Spleen (tissue), 11 donors: ENCODE measurements around the gene DEAF1. TPM values are rescaled to one million over a fixed set of nuclear protein-coding genes. Genes with fewer than 3 reads are reported as not detected.

Experiments used
- DNase-seq: peaks from one replicate; pipeline ENCODE4 v3.0.0-alpha.2; 2020
- H3K27ac ChIP-seq, 8 donors: fragments of 200-600 bp; sonication (generic) in 7 of 8; 1 replicate in 4 of 8; 2 replicates in 4 of 8; pipeline versions ENCODE4 v1.5.0 to v1.8.0; 2016 to 2021; ENCODE audit warnings: inconsistent platforms in 4 of 8, mild to moderate bottlenecking in 4 of 8, moderate library complexity in 1 of 8
- H3K27me3 ChIP-seq, 7 donors: fragments of 200-600 bp; sonication (generic) in 6 of 7; replicated peaks in 1 of 7; 1 replicate in 4 of 7; 2 replicates in 3 of 7; pipeline versions ENCODE4 v1.5.0 to v1.8.0; 2016 to 2021; ENCODE audit warnings: inconsistent platforms in 3 of 7, mild to moderate bottlenecking in 1 of 7
- H3K36me3 ChIP-seq, 6 donors: fragments of 200-600 bp; sonication (generic) in 5 of 6; 1 replicate in 4 of 6; 2 replicates in 2 of 6; pipeline versions ENCODE4 v1.5.0 to v1.8.0; 2016 to 2021; ENCODE audit warnings: inconsistent platforms in 2 of 6
- H3K4me1 ChIP-seq, 6 donors: fragments of 200-600 bp; sonication (generic) in 5 of 6; 1 replicate in 3 of 6; 2 replicates in 3 of 6; pipeline versions ENCODE4 v1.5.0 to v1.8.0; 2016 to 2021; ENCODE audit warnings: inconsistent platforms in 3 of 6
- H3K4me3 ChIP-seq, 8 donors: fragments of 200-600 bp; sonication (generic) in 7 of 8; 1 replicate in 4 of 8; 2 replicates in 4 of 8; pipeline versions ENCODE4 v1.5.0 to v1.8.0; 2016 to 2021; ENCODE audit warnings: inconsistent platforms in 4 of 8, mild to moderate bottlenecking in 4 of 8, moderate library complexity in 2 of 8
- H3K9me3 ChIP-seq, 8 donors: fragments of 200-600 bp; sonication (generic) in 7 of 8; 1 replicate in 4 of 8; 2 replicates in 4 of 8; pipeline versions ENCODE4 v1.5.0 to v1.8.0; 2016 to 2021; ENCODE audit warnings: inconsistent platforms in 4 of 8
- POLR2A ChIP-seq, 3 donors: fragments of 450-650 bp; IDR thresholded peaks; one replicate each; pipeline ENCODE4 v1.5.1; 2017; ENCODE audit warnings: antibody characterized with exemption in 3 of 3, mild to moderate bottlenecking in 1 of 3
- POLR2AphosphoS5 ChIP-seq, 3 donors: sonication (generic); formaldehyde crosslinking; IDR thresholded peaks; one replicate each; pipeline ENCODE4 v1.5.1; 2017; ENCODE audit warnings: antibody characterized with exemption in 3 of 3
- WGBS, 5 donors: extraction: QIAGEN DNeasy Blood & Tissue Kit in 3 of 5; methylation state at CpG; one replicate each; pipeline versions ENCODE4 v1.1.5 to v1.1.7; 2013 to 2018; 5-methylcytosine and 5-hydroxymethylcytosine counted together
- intact Hi-C: fragments of 100-400 bp; cut with DNase I; formaldehyde crosslinking; loops from one replicate; pipeline ENCODE4 v1.15.0; 2023; ENCODE audit warnings: low total_unique reads
- polyA plus RNA-seq, 3 donors: library from polyadenylated mRNA; stranded (reverse); fragments of 200-250 nt; gene quantifications; one replicate each; pipeline ENCODE4 v1.2.1, GENCODE V29; 2013
- total RNA-seq, 7 donors: library from RNA; depleted of rRNA in 3 of 7; stranded (reverse); fragments of >200 nt in 3 of 7; fragmentation: NEBNext Ultra II Directional in 4 of 7; extraction: Animal tissue kit (Norgen Biotek cat#: 25700) in 4 of 7; gene quantifications; one replicate each; pipeline versions ENCODE4 v1.1.0 to v1.2.1, GENCODE V29; 2016 to 2021
- TF ChIP-seq, protein P1 (sequence below), 11 experiments: fragments of 200-600 bp in 7 of 11; fragments of 450-650 bp in 4 of 11; sonication (generic) in 4 of 11; IDR thresholded peaks in 8 of 11; conservative IDR thresholded peaks in 3 of 11; 1 replicate in 7 of 11; 2 replicates in 4 of 11; pipeline versions ENCODE4 v1.4.0 to v1.8.0; 2016 to 2021; ENCODE audit warnings: antibody characterized with exemption in 11 of 11, inconsistent platforms in 4 of 11, mild to moderate bottlenecking in 1 of 11
- donor health status: healthy with polysubstance abuse.
- donor health status: DM: no; HTN: no; CAD: no; lungs with moderate emphysema.
- donor health status: DM: no; HTN: no; CAD: no.
- donor health status: Bipolar disorder and iron deficiency.
- donor health status: healthy.
- donor health status: DM: no; HTN: no; CAD: no.
- donor health status: DM: yes; HTN: yes; CAD: no.

Gene DEAF1
- total and polyA plus RNA-seq, 10 donors: 21.8 to 44.9 (median 30.1) TPM

DNA sequence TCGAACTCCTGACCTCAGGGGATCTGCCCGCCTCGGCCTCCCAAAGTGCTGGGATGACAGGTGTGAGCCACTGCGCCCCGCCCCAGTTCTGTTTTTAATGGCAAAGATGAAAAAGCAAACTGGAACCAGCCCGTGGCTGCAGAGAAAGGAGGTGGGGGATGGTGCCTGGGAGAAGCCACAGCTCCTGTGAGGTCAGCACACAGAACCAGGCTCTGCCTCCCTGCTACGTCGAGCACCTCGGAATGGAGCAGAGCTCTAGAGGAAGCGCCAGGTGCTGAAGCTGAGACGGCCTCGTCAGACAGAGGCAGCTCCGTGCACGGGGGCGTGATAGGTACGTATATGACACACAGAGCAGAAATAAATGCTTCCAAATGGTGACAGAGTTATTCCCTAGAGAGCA is 49.5 kb downstream of the DEAF1 start:
- Histone ChIP-seq H3K4me1 (peaks cover 0 to 18% (median 6%) of the 10 kb centered on the region in 6 donors), H3K36me3 (peaks cover 0 to 85% (median 15%) of the 10 kb centered on the region in 6 donors), H3K9me3 (no peaks in the 10 kb centered on the region), H3K27me3 (peaks cover 0 to 4% (median 0%) of the 10 kb centered on the region in 7 donors), H3K4me3 (no peak overlapping the region), H3K27ac (no peak overlapping the region)
- WGBS, 5 donors: 76 to 90% (median 79%) methylated on average over 16 of the region's 16 CpGs
- DNase-seq: no peak
- no peak for TF ChIP-seq POLR2A (IDR thresholded peaks at IDR 0.05)
- peak in 2 of 3 donors; percentile 12 to 19 for TF ChIP-seq POLR2AphosphoS5 (IDR thresholded peaks at IDR 0.05)
- TF ChIP-seq, protein P1, sequence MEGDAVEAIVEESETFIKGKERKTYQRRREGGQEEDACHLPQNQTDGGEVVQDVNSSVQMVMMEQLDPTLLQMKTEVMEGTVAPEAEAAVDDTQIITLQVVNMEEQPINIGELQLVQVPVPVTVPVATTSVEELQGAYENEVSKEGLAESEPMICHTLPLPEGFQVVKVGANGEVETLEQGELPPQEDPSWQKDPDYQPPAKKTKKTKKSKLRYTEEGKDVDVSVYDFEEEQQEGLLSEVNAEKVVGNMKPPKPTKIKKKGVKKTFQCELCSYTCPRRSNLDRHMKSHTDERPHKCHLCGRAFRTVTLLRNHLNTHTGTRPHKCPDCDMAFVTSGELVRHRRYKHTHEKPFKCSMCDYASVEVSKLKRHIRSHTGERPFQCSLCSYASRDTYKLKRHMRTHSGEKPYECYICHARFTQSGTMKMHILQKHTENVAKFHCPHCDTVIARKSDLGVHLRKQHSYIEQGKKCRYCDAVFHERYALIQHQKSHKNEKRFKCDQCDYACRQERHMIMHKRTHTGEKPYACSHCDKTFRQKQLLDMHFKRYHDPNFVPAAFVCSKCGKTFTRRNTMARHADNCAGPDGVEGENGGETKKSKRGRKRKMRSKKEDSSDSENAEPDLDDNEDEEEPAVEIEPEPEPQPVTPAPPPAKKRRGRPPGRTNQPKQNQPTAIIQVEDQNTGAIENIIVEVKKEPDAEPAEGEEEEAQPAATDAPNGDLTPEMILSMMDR (IDR thresholded peaks at IDR 0.05 in 8 of 11, conservative IDR thresholded peaks at IDR 0.05 in 3 of 11): no peak
- intact Hi-C loops: no loop called here

DNA sequence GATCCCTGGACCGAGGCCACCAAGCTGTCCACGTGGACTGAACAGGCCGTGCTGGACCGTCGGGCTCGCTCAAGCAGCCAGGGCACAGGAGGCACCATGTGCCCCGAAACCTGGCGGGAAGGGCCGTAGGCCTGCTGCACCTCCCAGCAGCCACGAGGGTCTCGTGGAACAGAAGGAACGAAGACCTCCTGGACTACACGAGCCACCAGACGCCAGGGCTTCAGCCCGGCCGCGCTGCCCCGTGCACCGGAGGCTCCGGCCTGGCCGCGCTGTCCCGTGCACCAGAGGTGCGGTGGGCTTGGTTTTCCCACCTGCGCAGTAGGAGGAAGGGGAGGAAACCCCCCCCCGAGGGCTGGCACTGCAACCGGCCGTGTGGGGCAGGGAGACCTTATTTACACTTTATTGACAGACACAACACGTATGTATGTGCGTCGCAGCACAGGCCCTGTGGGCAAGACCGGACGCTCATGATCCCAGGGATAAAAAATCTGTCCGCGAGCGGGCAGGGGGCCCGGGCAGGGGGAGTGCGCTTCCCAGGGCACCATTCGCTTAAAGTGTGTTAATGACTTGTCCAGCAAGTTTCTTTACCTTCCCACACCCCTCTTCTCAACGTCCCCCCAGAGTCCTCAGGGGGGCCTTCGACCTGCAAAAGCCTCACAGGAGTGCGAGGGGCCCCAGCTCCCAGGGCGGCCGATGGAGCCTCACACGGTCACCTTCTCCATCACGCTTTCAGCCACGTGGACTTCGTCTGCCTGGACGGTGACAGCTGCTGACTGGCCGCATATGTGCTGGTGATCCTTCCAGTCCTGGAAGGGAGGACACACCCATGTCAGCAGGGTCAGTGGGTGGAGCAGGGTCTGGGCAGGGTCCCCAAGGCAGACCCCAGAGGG is 50.9 kb downstream of the DEAF1 start:
- Histone ChIP-seq H3K36me3 (peaks cover 0 to 71% (median 14%) of the 10 kb centered on the region in 6 donors), H3K4me1 (peaks cover 0 to 32% (median 18%) of the 10 kb centered on the region in 6 donors), H3K27me3 (peaks cover 0 to 18% (median 12%) of the 10 kb centered on the region in 7 donors), H3K4me3 (no peak overlapping the region), H3K27ac (no peak overlapping the region), H3K9me3 (no peaks in the 10 kb centered on the region)
- intact Hi-C loops: no loop called here
- TF ChIP-seq POLR2AphosphoS5 (IDR thresholded peaks at IDR 0.05): peak in 1 of 3 donors; percentile 30
- TF ChIP-seq, protein P1 (IDR thresholded peaks at IDR 0.05 in 8 of 11, conservative IDR thresholded peaks at IDR 0.05 in 3 of 11): no peak
- WGBS, 5 donors: 89 to 95% (median 94%) methylated on average over 34 to 50 of the region's 50 CpGs
- DNase-seq: no peak

DNA sequence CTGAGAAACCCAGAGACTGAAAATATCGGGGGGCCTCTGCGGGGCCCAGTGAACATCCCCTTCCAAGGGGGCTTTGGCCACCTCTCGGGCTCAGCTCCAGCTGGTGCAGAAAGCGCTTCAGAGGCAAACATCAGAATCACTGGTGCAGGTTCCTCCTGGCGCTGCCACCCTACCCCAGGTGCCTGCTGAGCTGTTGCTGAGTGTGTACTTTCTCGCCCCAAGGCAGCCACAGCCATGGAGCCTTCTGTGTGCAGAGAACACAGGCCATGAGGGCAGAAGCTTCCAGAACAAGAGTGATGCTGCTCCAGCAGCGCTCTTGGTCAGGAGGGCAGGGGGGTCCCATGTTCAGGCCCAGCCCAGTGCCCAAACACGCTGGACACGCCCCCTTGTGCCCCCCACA is 51.7 kb downstream of the DEAF1 start:
- 86 to 96% (median 92%) methylated on average over 8 to 9 of the region's 9 CpGs for WGBS, 5 donors
- intact Hi-C loops: no loop called here
- peaks cover 2 to 40% (median 25%) of the 10 kb centered on the region in 6 donors for H3K4me1 ChIP-seq
- no peaks in the 10 kb centered on the region for H3K9me3 ChIP-seq
- H3K27ac ChIP-seq: no peak overlapping the region
- H3K36me3 ChIP-seq: peaks cover 0 to 63% (median 14%) of the 10 kb centered on the region in 6 donors
- H3K4me3 ChIP-seq: no peak overlapping the region
- H3K27me3 ChIP-seq: peaks cover 0 to 26% (median 20%) of the 10 kb centered on the region in 7 donors
- no peak for DNase-seq
- no peak for TF ChIP-seq POLR2AphosphoS5 (IDR thresholded peaks at IDR 0.05)

DNA sequence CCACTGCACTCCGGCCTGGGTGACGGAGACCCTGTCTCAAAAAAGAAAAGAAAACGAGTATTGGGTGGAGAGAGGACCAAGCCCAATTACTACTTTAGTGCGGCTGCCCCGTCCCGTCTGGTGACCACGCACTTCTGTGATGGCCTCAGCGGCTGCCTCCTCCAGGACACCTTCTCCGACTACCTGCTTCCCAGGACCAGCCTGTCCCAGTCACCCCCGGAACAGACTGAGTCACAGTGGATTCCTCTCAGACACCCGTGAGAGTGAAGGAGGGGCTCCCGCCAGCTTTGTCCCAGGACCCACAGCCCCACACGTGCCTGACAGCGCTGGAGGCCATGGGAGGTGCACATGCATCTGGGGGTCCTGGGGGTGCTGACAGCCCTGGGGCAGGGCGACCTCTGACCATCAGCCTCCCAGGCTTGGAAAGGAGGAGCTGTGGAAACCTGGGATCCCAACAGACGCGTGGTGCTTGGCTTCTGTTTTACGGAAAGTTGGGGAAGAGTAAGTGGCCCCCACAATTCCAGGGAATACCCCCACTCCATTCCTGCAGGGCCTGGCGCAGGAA is 53.1 kb downstream of the DEAF1 start:
- DNase-seq: no peak
- H3K27me3 ChIP-seq: peaks cover 0 to 40% (median 35%) of the 10 kb centered on the region in 7 donors
- intact Hi-C loops: no loop called here
- peaks cover 10 to 54% (median 37%) of the 10 kb centered on the region in 6 donors for H3K4me1 ChIP-seq
- peaks cover 0 to 48% (median 14%) of the 10 kb centered on the region in 6 donors for H3K36me3 ChIP-seq
- peak overlapping the region in 2 of 8 donors; percentile 48 to 57 for H3K27ac ChIP-seq
- TF ChIP-seq, protein P1 (IDR thresholded peaks at IDR 0.05 in 8 of 11, conservative IDR thresholded peaks at IDR 0.05 in 3 of 11): no peak
- peak in 1 of 3 donors; percentile 23 for TF ChIP-seq POLR2AphosphoS5 (IDR thresholded peaks at IDR 0.05)
- no peak overlapping the region for H3K4me3 ChIP-seq
- WGBS, 5 donors: 92 to 96% (median 95%) methylated on average over 19 of the region's 19 CpGs
- H3K9me3 ChIP-seq: no peaks in the 10 kb centered on the region
